Measurements from ENCODE around the gene SYDE2.

Gene SYDE2

GRCh38 chr1:85172684-85173337 is 28.0 kb downstream of the SYDE2 start:
- Histone ChIP-seq H3K36me3 (replicated peaks) (no peaks in the 10 kb centered on the region), H3K27me3 (replicated peaks) (no peaks in the 10 kb centered on the region), H3K4me3 (ENCODE audit: low read depth, low read length) (no peak overlapping the region), H3K27ac (no peak overlapping the region)
- DNase-seq: no peak
- TF ChIP-seq CTCF (IDR thresholded peaks at IDR 0.05; ENCODE audit: low read depth, low read length, missing control alignments): no peak
- in situ Hi-C loops (cut with HindIII; ENCODE audit: low pct_ligation_motif_present, low sequenced_read_pairs): no loop called here

GRCh38 chr1:85171721-85172120 is 29.1 kb downstream of the SYDE2 start:
- H3K27ac ChIP-seq: no peak overlapping the region
- no peaks in the 10 kb centered on the region for H3K36me3 ChIP-seq (replicated peaks)
- no peaks in the 10 kb centered on the region for H3K27me3 ChIP-seq (replicated peaks)
- DNase-seq: no peak
- no peak for TF ChIP-seq CTCF (IDR thresholded peaks at IDR 0.05; ENCODE audit: low read depth, low read length, missing control alignments)
- in situ Hi-C loops (cut with HindIII; ENCODE audit: low pct_ligation_motif_present, low sequenced_read_pairs): no loop called here
- H3K4me3 ChIP-seq (ENCODE audit: low read depth, low read length): no peak overlapping the region

- H3K36me3 ChIP-seq (replicated peaks): no peaks in the 10 kb centered on the region
- H3K4me3 ChIP-seq (ENCODE audit: low read depth, low read length): no peak overlapping the region
- H3K27ac ChIP-seq: no peak overlapping the region
- no peak for TF ChIP-seq CTCF (IDR thresholded peaks at IDR 0.05; ENCODE audit: low read depth, low read length, missing control alignments)
- DNase-seq: no peak
- in situ Hi-C loops (cut with HindIII; ENCODE audit: low pct_ligation_motif_present, low sequenced_read_pairs): no loop called here
- H3K27me3 ChIP-seq (replicated peaks): no peaks in the 10 kb centered on the region
Measured at GRCh38 chr1:85168884-85169283, 31.9 kb downstream of the SYDE2 start.

GRCh38 chr1:85166351-85166750 is 34.5 kb downstream of the SYDE2 start:
- H3K27ac ChIP-seq: no peak overlapping the region
- no peaks in the 10 kb centered on the region for H3K36me3 ChIP-seq (replicated peaks)
- no peak for DNase-seq
- H3K4me3 ChIP-seq (ENCODE audit: low read depth, low read length): no peak overlapping the region
- TF ChIP-seq CTCF (IDR thresholded peaks at IDR 0.05; ENCODE audit: low read depth, low read length, missing control alignments): no peak
- no peaks in the 10 kb centered on the region for H3K27me3 ChIP-seq (replicated peaks)
- in situ Hi-C loops (cut with HindIII; ENCODE audit: low pct_ligation_motif_present, low sequenced_read_pairs): no loop called here

GRCh38 chr1:85158910-85159309 is 41.9 kb downstream of the SYDE2 start:
- no peak for DNase-seq
- TF ChIP-seq CTCF (IDR thresholded peaks at IDR 0.05; ENCODE audit: low read depth, low read length, missing control alignments): no peak
- in situ Hi-C loops (cut with HindIII; ENCODE audit: low pct_ligation_motif_present, low sequenced_read_pairs): no loop called here
- Histone ChIP-seq H3K36me3 (replicated peaks) (no peaks in the 10 kb centered on the region), H3K27ac (no peak overlapping the region), H3K4me3 (ENCODE audit: low read depth, low read length) (no peak overlapping the region), H3K27me3 (replicated peaks) (no peaks in the 10 kb centered on the region)

- in situ Hi-C loops (cut with HindIII; ENCODE audit: low pct_ligation_motif_present, low sequenced_read_pairs): no loop called here
- no peak for DNase-seq
- no peak overlapping the region for H3K4me3 ChIP-seq (ENCODE audit: low read depth, low read length)
- no peaks in the 10 kb centered on the region for H3K27me3 ChIP-seq (replicated peaks)
- TF ChIP-seq CTCF (IDR thresholded peaks at IDR 0.05; ENCODE audit: low read depth, low read length, missing control alignments): no peak
- H3K36me3 ChIP-seq (replicated peaks): no peaks in the 10 kb centered on the region
- no peak overlapping the region for H3K27ac ChIP-seq
Measured at GRCh38 chr1:85157436-85157835, 43.4 kb downstream of the SYDE2 start.
